CD4-positive, alpha-beta T cell treated with Interleukin-6 at 100 ng/mL for 8 hours (primary cell): ENCODE measurements around the gene GTPBP1.
A peak's percentile ranks its signal among the peaks of the same experiment; 100 is the strongest.

Experiments
- DNase-seq: peaks from one replicate; pipeline ENCODE4 v3.0.0-alpha.2; 2020; ENCODE audit warnings: mixed read lengths, low spot score

The GTPBP1 gene

GRCh38 chr22:38705235-38706100 lies at the start of gene GTPBP1:
GTPBP1 (plus strand) TSS chr22:38705944; CDS start chr22:38705956, 12 bp downstream.
- DNase-seq: peak; percentile 100

- DNase-seq: peak; percentile 78
Measured at GRCh38 chr22:38656256-38657044, 49.3 kb upstream of the GTPBP1 start, which contains the start of the genes CBY1 and FAM227A. CBY1 (plus strand) TSS chr22:38656638; CDS start chr22:38668055, 11,417 bp downstream. FAM227A (minus strand) TSS chr22:38656392; CDS start chr22:38650168, 6,224 bp downstream.

GRCh38 chr22:38657045-38657909 lies 48.5 kb upstream of the GTPBP1 start:
- peak; percentile 16 for DNase-seq

GRCh38 chr22:38674888-38675287 lies 30.9 kb upstream of the GTPBP1 start:
- DNase-seq: no peak

- no peak for DNase-seq
Measured at GRCh38 chr22:38675833-38676232, 29.9 kb upstream of the GTPBP1 start.

GRCh38 chr22:38681582-38682335 lies 24.0 kb upstream of the GTPBP1 start, which contains the start of gene TOMM22:
TOMM22 (plus strand) TSS chr22:38681957; CDS start chr22:38681979, 22 bp downstream.
- DNase-seq: peak; percentile 80

GRCh38 chr22:38684895-38685294 lies 20.8 kb upstream of the GTPBP1 start:
- no peak for DNase-seq

- no peak for DNase-seq
Measured at GRCh38 chr22:38685761-38686160, 20.0 kb upstream of the GTPBP1 start.

GRCh38 chr22:38689651-38690050 lies 16.1 kb upstream of the GTPBP1 start:
- no peak for DNase-seq

- no peak for DNase-seq
Measured at GRCh38 chr22:38694049-38694448, 11.7 kb upstream of the GTPBP1 start.

- no peak for DNase-seq
Measured at GRCh38 chr22:38694940-38695339, 10.8 kb upstream of the GTPBP1 start.

GRCh38 chr22:38696606-38697424 lies 8.9 kb upstream of the GTPBP1 start:
- peak; percentile 45 for DNase-seq

GRCh38 chr22:38697425-38698089 lies 8.2 kb upstream of the GTPBP1 start:
- DNase-seq: no peak

- DNase-seq: no peak
Measured at GRCh38 chr22:38698407-38699094, 7.2 kb upstream of the GTPBP1 start.

GRCh38 chr22:38699143-38699542 lies 6.6 kb upstream of the GTPBP1 start:
- DNase-seq: no peak

- DNase-seq: no peak
Measured at GRCh38 chr22:38699784-38700183, 6.0 kb upstream of the GTPBP1 start.

GRCh38 chr22:38700270-38700788 lies 5.4 kb upstream of the GTPBP1 start:
- peak; percentile 13 for DNase-seq

GRCh38 chr22:38700789-38701628 lies 4.7 kb upstream of the GTPBP1 start, which contains the start of gene JOSD1:
JOSD1 (minus strand) TSS chr22:38700943; CDS start chr22:38699987, 956 bp downstream.
- peak; percentile 94 for DNase-seq
